ENCODE measurements around the gene MCF2L. TPM values are rescaled to one million over a fixed set of nuclear protein-coding genes. Genes with fewer than 3 reads are reported as not detected.
"Not testable (repeated sequence)": the region's sequence is repeated elsewhere in the genome, so short reads cannot be mapped to it uniquely, and the experiment has no call there.

MCF2L gene
- total RNA-seq, 2 donors from 2014 or later, result 48.0 to 49.9 TPM

DNA sequence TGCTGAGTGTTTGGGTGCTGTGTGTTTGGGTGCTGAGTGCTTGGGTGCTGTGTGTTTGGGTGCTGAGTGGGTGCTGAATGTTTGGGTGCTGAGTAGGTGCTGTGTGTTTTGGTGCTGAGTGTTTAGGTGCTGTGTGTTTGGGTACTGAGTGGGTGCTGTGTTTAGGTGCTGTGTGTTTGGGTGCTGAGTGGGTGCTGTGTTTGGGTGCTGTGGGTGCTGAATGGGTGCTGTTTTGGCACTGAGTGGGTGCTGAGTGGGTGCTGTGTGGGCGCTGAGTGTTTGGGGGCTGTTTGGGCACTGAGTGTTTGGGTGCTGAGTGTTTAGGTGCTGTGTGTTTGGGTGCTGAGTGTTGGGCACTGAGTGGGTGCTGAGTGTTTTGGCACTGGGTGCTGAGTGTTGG, 88.1 kb downstream of the MCF2L start:
- Histone ChIP-seq H3K27me3 (ENCODE audit: control insufficient read depth, insufficient read depth, low read length, poor library complexity, severe bottlenecking) (no peaks in the 10 kb centered on the region), H3K4me1 (ENCODE audit: control insufficient read depth, insufficient read depth, low read length) (no peaks in the 10 kb centered on the region), H3K27ac (ENCODE audit: low read depth, low read length) (no peak overlapping the region), H3K4me3 (ENCODE audit: low read length) (no peak overlapping the region), H3K9me3 (ENCODE audit: control insufficient read depth, low read length) (peaks cover 22% of the 10 kb centered on the region), H3K9ac (ENCODE audit: extremely low read depth, low read length, poor library complexity, severe bottlenecking) (no peak overlapping the region), H3K36me3 (ENCODE audit: control insufficient read depth, insufficient read depth, low read length) (no peaks in the 10 kb centered on the region)
- H3K4me3 Mint-ChIP-seq, result no peak overlapping the region
- H3K27me3 Mint-ChIP-seq (ENCODE audit: insufficient read depth), result no peaks in the 10 kb centered on the region
- peaks cover 3% of the 10 kb centered on the region for H3K36me3 Mint-ChIP-seq (ENCODE audit: low read depth)
- no peak for DNase-seq
- no peak overlapping the region for H3K27ac Mint-ChIP-seq
- H3K9me3 Mint-ChIP-seq, result peaks cover 2% of the 10 kb centered on the region
- TF ChIP-seq CTCF (conservative IDR thresholded peaks at IDR 0.05), result no peak
- WGBS, 2 experiments (ENCODE audit: insufficient coverage in 1 of 2, insufficient read length in 1 of 2), result 91% methylated on average over 1 of the region's 1 CpG; no CpG with 5 or more reads in 1 of the 2 experiments
- no peaks in the 10 kb centered on the region for H3K4me1 Mint-ChIP-seq

DNA sequence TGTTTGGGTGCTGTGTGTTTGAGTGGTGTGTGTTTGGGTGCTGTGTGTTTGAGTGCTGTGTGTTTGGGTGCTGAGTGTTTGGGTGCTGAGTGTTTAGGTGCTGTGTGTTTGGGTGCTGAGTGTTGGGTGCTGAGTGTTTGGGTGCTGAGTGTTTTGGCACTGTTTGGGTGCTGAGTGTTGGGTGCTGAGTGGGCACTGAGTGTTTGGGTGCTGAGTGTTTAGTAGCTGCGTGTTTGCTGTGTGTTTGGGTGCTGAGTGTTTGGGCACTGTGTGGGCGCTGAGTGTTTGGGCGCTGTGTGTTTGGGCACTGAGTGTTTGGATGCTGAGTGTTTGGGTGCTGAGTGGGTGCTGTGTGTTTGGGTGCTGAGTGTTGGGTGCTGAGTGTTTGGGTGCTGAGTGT, 88.5 kb downstream of the MCF2L start:
- H3K9me3 ChIP-seq (ENCODE audit: control insufficient read depth, low read length), result peaks cover 22% of the 10 kb centered on the region
- 82 to 95% methylated on average over 2 to 3 of the region's 3 CpGs for WGBS, 2 experiments (ENCODE audit: insufficient coverage in 1 of 2, insufficient read length in 1 of 2)
- H3K4me3 Mint-ChIP-seq; H3K27ac Mint-ChIP-seq; H3K27me3 ChIP-seq (ENCODE audit: control insufficient read depth, insufficient read depth, low read length, poor library complexity, severe bottlenecking); H3K27me3 Mint-ChIP-seq (ENCODE audit: insufficient read depth); H3K4me1 ChIP-seq (ENCODE audit: control insufficient read depth, insufficient read depth, low read length); H3K27ac ChIP-seq (ENCODE audit: low read depth, low read length); H3K36me3 ChIP-seq (ENCODE audit: control insufficient read depth, insufficient read depth, low read length); DNase-seq; H3K9me3 Mint-ChIP-seq; H3K36me3 Mint-ChIP-seq (ENCODE audit: low read depth); H3K4me1 Mint-ChIP-seq; H3K4me3 ChIP-seq (ENCODE audit: low read length); H3K9ac ChIP-seq (ENCODE audit: extremely low read depth, low read length, poor library complexity, severe bottlenecking): not testable (repeated sequence)

- Histone ChIP-seq H3K9ac (ENCODE audit: extremely low read depth, low read length, poor library complexity, severe bottlenecking) (no peak overlapping the region), H3K27me3 (ENCODE audit: control insufficient read depth, insufficient read depth, low read length, poor library complexity, severe bottlenecking) (no peaks in the 10 kb centered on the region), H3K4me3 (ENCODE audit: low read length) (no peak overlapping the region), H3K27ac (ENCODE audit: low read depth, low read length) (no peak overlapping the region), H3K4me1 (ENCODE audit: control insufficient read depth, insufficient read depth, low read length) (no peaks in the 10 kb centered on the region), H3K36me3 (ENCODE audit: control insufficient read depth, insufficient read depth, low read length) (no peaks in the 10 kb centered on the region), H3K9me3 (ENCODE audit: control insufficient read depth, low read length) (peaks cover 22% of the 10 kb centered on the region)
- DNase-seq, result no peak
- TF ChIP-seq CTCF (conservative IDR thresholded peaks at IDR 0.05), result no peak
- H3K27ac Mint-ChIP-seq, result no peak overlapping the region
- WGBS, 2 experiments (ENCODE audit: insufficient coverage in 1 of 2, insufficient read length in 1 of 2), result 91% methylated on average over 21 of the region's 21 CpGs; no CpG with 5 or more reads in 1 of the 2 experiments
- H3K4me1 Mint-ChIP-seq, result no peaks in the 10 kb centered on the region
- H3K9me3 Mint-ChIP-seq, result peaks cover 2% of the 10 kb centered on the region
- no peak overlapping the region for H3K4me3 Mint-ChIP-seq
- no peaks in the 10 kb centered on the region for H3K27me3 Mint-ChIP-seq (ENCODE audit: insufficient read depth)
- no peaks in the 10 kb centered on the region for H3K36me3 Mint-ChIP-seq (ENCODE audit: low read depth)
Measured at GRCh38 chr13:113058129-113058987, 89.3 kb downstream of the MCF2L start.
